Measurements from ENCODE around the gene XKR7.

DNA sequence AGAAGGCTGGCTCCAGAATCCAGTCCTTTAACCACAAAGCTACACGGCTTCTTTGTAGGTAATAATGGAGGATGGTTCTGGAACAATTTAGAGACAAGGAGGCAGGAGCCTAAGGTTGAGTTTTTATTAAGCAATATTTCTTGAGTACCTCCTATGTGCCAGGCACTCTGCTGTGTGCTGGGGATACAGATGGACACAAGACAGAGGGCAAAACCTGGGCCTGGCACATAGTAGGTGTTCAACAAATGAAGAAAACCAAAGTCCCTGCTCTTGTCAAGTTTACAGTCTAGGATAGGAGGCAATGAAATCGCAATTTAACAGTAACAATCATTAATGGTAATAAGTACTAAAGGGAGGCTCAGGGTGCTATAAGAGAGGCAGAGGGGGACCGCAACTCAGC lies 59.7 kb downstream of the XKR7 start:
- TF ChIP-seq CTCF (IDR thresholded peaks at IDR 0.05), result no peak
- TF ChIP-seq EZH2phosphoT487 (IDR thresholded peaks at IDR 0.05), result no peak
- TF ChIP-seq EZH2 (IDR thresholded peaks at IDR 0.05), result no peak

All from neural progenitor cell (in vitro differentiated cells).